Stimulated activated CD8-positive, alpha-beta memory T cell treated with anti-CD3 and anti-CD28 coated beads, Interleukin-12 subunit alpha, Interleukin-12 subunit beta, amount 100 ng/mL, for 24 hours (primary cell): ENCODE data around the gene PHACTR3.

Experiments used
- DNase-seq: peaks from one replicate; pipeline ENCODE4 v3.0.0-alpha.2; 2020; ENCODE audit errors: extremely low read depth

The PHACTR3 gene

DNA sequence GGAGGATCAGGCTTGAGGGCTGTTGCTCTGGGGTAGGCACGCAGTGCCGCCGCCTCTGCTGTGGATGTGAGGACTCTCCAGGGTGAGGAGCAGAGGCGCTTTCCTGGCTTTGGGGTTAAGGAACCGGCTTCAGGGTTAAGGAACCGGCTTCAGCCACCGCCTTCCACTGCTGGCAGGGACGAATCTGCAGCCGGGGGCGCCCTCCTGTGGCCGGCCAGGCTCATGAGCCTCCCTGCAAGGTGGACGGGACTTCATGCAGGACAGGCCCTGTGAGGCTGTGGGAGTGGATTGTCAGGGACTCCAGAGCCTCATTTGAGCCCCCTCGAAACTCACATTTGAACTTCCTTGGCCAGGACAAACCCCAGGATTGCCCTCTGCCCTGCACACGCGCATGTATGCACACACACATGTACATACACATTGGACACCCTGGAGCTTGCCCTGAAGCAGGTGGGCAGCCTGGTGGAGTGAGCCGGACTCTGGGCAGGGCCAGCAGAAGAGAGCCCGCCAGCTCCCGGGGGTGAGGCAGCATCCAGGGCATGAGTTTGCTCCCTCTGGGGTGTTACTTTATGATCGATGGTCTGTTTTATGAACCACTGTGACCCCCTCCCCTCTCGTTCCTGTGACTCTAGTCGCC lies 146.9 kb downstream of the PHACTR3 start:
- DNase-seq: no peak

DNA sequence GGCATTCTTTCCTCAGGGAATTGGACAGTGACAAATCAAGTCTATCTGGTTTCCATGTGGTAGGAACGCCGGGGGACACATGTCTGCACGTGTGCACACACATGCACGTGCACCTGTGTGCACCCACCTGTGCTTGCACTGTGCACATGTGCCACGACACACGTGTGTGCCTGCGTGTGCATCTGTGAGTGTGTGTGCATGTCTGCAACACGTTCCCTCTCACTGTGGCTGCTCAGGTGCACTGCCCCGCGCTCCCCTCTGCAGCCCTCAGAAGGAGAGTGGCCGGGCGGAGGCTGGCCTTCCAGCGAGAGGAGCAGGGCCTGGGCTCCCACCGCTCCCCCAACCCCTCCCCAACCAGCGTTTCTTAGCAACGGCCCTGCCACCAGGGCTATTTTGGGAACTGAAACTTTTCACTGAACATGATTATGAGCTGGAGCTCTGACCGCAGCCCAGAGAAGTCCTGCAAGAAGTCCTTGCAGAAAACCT lies 147.8 kb downstream of the PHACTR3 start:
- DNase-seq: no peak

DNA sequence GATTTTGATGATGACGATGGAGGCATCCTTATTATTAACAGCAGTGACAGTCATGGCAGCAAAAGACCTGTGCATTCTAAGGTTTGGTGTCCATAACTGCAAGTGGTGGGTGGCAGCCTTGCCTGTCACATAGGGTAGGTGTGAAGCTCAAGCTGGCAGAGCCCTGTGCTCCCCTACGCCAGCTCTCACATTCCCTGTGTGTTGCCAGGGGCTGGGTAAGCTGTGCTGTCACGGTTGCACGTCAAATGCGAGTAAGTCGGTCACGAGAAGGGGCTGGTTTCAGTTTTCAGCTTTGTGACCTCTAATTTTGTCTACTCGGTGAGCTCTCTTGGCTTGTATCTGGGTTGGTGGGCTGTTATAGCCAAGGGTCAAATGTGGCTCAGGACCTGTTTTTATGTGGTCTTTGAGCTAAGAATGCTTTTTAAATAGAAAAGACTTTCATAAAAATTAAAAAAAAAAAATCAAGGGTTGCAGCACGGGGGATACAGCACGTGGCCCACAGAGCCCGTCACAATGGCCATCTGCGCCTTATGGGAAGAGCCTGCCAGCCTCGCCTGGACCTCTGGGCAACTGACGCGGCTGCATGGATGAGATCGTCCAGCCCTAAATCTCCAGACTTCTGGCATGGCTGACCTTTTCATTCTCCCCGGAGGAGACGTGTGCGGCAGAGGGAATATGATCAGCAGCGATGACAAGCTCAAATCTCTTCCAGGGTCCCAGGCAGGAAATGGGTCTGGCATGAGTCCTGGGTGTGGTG lies 148.5 kb downstream of the PHACTR3 start:
- DNase-seq: no peak

DNA sequence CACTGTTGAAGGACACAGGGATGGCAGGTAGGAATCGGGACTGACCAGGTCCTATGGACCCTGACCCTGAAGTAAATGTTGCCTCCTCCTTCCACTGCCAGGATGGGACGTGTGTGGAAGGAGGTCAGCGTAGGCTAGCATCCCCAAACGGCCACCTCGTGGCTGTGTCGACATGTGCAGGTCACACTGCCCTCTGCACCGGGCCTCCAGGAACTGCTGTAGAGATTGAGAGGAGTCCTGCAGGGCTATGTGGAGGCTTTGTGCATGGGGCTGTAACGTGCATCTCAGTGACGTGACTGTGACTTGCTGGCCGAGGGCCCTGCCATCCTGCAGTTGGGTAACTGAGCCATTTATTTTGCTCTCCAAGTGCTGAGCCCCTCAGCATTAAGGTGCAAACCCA lies 149.5 kb downstream of the PHACTR3 start:
- no peak for DNase-seq

DNA sequence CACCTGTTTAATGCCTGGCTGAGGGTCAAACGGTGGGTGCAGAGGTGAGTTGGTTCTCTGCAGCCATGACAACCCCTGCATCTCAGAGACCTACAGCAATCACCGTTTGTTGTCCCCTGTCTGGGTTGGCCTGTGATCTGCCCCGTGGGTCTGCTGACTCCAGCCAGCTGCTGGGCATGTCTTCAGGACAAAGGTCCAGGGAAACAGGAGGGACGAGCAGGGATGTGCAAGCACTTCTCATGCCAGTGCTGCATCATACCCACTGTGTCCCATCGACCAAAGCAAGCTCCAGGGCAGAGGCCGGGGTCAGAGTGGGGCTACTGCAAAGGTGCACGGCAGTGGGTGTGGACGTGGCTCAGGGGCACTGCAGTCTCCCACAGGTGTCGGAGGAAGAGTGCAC lies 150.2 kb downstream of the PHACTR3 start:
- no peak for DNase-seq

DNA sequence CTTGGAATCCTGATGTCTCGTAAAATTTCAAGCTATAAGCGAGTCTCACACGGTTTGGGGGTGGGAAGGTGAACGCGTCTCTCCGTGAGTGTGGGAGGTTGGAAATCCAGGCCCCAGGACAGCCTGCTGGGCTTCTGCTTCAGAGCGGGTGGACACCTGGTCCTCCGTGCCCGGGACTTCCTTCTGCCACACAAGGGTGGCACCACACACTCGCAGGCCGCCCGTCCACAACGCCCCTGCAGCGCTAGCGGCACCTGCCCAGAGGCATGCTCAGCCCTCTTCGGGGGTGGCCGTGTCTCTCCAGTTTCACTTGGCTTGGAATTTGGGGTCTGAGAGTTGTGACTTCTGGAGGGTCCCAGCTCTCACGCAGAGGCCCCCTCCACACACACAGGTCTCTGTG lies 151.9 kb downstream of the PHACTR3 start:
- DNase-seq: no peak

DNA sequence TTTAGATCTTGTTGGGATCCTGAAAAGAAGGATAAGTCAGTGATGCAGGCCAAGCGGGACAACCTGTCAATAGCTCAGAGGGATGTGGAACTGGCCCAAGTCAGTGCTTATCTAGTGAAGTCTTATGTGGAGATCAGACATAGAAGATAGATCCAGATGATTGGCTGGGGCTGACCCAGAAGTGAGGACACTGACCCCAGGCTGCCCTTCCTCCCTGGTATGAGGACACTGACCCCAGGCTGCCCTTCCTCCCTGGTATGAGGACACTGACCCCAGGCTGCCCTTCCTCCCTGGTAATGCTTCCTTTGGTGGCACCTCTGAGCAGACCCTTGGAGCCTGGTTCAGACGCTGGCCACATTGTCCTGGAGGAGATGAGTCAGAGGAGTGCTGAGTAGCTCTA lies 159.7 kb downstream of the PHACTR3 start:
- DNase-seq: no peak

DNA sequence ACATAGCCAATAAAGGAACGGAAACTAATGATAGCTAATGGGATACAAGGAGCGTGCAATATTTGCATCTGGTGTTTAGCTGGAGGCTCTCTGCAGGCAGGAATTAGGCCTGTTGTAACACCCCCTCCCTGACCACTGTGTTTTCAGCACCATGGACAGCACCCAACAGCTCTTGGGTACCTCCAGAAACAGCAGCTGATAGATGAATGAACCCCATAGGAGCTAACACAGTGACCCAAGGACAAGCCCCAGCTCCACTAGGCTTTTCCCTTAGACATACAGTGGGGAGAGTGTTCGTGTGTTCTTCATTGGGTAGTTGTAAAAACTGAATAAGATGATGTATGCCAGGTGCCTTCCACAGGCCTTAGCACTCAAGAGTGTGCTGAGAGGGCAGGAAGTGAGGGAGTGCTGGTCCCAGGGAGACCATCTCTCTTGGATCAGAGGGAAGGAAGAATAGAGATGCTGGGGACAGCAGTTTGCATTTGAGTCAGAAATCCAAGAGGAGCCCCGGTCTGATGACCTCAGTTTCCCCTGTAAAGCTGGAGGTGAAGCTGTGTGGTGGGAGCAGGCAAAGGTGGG lies 161.3 kb downstream of the PHACTR3 start:
- DNase-seq: no peak

DNA sequence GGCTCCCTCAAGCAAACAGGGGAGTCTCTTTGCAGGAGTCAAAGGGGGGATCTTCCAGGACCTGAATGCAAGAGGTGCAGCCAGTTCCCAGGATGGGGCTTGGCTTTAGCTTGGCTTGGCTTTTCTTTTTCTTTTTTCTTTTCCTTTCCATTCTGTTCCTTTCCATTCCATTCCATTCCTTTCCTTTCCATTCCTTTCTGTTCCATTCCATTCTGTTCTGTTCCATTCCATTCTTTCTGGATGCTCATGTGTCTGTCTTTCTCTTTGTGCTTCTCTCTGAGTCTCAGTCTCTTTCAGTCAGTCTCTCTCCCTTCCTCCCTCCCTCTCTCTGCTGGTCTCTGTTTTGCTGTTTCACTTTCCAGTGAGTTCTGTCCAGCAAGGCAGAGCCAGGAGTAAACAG lies 163.3 kb downstream of the PHACTR3 start:
- DNase-seq: no peak

DNA sequence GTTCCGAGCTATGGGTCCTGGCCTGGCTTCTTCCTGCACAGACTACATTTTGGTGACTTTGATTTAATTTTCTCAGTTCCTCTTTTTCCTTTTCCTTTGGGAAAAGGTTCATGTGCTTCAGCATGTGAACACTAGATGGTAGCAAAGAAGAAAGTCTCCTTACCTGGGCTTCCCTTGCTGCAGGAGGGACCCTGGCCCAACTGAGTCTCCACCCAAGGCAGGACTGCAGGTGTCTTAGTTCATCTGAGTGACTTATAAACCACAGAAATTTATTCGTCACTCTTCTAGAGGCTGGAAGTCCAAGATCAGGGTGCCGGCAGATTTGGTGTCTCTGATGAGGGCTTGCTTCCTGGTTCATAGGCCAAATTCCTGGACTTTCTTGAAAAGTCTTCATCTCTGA lies 165.9 kb downstream of the PHACTR3 start:
- DNase-seq: no peak

DNA sequence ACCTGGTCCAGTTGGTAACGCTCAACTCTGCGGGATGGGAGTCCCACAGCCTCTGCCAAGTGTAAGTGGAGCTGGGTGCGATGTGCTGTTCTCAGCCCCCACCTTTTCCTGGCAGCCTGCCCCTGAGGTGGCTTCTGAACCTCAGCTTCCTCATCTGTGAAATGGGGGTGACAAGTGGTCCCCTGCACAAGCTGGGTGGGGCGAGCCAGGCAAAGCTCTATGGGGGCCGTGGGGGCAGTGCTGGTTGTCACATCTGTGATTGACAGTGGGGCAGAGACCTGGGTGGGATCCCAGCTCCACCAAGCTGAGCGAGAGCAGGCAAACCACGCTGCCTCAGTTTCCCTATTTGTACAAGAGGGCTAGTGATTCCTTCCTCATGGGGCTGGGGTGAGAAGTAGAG lies 166.5 kb downstream of the PHACTR3 start:
- DNase-seq: no peak

DNA sequence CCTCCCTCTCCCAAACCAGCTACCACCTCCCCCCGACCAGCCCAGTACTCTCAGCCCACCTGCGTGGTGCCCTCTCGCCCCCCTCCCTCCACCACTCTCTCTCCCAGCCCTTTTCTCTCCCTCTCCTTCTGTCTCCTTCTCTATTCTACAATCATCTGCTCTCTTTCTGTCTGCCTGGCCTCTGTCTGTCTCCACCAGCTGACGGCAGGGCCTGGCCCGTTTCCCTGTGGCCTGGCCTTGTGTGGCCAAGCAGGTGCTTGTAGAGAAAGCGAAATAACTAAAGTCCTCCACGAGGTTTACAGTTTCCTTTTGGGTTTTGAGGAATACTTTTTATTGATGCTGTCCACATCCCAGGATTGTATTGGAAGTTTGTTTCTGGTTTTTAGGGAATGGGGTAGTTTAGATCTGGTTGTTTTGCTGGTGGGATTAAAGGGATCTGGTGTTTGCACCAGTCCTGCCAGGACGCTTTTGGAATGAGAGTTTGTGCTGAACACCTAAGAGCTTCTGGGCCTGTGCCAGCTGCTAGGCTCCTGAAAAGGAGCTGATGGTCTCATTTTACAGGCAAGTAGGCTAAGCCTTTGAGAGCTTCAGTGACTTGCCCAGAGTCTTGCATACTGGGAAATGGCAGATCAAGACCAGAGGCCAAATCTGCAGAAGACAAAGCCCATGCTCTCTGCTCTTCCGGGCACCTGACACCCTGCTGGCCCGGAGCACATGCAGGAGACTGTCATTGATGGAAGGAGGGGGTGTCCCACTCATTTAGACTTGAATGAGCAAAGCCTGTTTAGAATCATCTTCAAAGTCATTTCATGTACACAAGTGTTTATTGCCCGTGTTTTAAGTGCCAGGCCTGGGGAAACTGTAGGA lies 167.4 kb downstream of the PHACTR3 start:
- DNase-seq: no peak

DNA sequence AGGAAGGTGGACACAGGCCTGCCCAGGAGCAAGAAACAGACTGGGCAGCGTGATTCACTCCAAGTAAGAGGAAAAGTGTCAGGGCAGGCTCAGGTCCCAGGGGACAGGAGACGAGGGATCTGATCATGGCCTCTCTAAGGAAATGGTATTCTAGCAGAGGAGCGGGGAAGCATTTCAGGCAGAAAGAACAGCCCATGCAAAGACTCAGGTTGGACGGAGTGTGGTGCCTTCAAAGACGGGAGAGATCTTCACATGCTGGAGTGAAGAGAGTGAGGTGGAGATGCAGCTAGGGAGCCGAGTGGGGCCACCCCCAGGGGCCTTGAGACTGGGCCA lies 168.0 kb downstream of the PHACTR3 start:
- no peak for DNase-seq

DNA sequence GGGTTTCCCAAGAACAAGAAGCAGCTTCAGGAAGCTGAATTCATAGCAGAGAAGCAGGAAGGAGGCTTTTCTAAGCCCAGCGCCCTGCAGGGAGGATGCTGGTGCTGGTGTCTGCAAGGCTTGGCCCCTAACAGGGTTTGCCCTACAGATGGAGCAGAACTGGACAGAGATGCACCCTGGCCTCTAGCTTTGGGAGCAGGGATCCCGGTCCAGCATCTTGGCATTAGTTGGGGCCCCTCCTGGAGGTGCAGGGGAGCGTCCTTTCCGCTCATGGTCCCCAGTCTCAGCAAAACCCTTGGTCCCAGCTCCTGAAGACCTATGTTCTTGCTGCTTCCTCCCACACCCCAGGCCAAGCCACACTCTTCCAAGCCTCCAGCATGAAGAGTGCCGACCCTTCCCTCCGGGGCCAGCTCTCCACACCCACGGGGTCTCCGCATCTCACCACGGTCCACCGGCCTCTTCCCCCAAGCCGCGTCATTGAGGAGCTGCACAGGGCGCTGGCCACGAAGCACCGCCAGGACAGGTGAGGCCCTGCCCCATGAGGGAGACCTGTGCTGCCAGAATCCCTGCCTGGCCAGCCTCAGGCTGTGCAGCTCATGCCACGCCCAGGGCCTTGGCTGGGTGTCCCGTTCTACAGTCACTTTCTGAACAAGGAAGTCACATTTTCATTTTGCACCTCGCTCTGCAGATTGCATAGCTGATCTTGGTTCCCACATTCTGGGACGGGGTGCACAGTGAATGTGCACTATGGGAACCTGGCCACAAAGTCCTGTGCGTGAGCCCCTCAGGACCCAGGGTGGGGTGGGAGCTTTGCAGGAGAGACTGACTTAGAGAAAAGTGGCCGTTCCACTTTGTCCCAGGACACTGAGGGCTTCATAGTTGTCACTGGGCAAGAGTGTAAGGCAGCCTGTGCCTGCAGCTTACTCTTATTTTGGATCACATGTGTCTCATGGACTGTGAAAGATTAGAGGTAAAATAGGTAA lies 168.9 kb downstream of the PHACTR3 start:
- no peak for DNase-seq

DNA sequence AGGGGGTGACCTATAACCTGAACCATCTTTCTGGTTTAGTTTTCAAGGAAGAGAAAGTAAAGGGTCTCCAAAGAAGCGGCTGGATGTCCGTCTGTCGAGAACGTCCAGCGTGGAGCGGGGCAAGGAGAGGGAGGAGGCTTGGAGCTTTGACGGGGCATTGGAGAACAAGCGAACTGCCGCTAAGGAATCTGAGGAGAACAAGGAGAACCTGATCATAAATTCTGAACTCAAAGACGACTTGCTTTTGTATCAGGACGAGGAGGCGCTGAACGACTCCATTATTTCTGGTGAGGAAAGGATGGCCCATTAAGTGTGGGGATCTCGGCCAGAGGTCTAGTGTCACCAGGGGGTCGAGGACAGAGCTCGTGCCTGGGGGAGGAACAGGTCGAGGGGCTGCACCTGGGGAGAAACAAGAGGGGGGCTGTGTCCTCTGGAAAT lies 169.9 kb downstream of the PHACTR3 start:
- no peak for DNase-seq

DNA sequence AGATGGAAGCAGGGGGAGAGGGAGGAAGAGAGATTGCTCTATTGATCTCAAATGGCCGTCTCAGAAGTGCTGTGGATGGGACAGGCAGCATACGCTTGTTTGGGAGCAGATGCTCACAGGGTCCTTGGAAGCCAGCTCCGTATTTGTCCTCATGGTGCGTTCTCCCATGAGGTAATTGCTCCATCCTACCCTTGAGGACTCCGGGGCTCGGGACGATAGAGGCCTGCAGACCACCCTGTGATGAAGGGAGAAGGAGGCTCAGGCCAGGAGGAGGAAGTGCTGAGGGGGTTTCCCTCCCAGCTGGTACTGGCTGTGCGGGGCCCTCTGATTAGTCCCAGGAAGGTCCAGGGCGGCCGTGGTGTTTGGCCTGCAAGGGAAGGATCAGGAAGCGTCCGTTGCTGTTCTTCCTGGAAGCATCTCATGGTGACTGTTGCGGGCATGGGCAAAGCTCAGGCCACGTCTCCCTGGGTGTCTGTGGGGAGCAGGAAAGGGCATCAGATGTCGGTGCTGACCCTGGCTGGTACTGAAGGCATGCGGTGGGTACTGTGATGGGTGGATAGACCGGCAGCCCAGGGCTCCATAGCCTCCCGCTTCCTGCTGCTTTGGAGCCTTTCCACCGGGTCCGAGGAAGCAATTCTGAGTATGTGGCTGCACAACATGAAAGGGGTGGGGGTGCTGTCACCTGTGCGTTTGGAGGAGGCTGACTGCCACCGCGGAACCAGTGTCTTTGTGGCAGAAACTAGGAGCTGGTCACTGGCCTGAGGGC lies 170.8 kb downstream of the PHACTR3 start:
- no peak for DNase-seq

DNA sequence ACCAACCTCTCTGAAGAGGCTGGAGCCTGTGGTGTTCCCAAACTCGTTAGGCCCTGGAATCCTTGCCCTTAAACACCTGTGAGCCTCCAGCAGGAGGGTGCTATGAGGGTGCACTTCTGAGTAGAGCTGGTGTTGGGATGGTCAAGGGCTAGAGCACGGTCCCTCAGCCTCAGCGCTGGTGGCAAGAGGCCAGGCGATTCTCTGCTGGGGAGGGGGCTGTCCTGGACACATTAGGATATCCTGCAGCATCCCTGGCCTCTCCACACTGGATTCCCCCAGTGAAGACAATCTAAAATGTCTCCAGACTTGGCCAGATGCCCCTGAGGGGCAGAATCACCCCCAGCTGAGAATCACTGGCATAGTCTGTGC lies 171.3 kb downstream of the PHACTR3 start:
- DNase-seq: no peak

DNA sequence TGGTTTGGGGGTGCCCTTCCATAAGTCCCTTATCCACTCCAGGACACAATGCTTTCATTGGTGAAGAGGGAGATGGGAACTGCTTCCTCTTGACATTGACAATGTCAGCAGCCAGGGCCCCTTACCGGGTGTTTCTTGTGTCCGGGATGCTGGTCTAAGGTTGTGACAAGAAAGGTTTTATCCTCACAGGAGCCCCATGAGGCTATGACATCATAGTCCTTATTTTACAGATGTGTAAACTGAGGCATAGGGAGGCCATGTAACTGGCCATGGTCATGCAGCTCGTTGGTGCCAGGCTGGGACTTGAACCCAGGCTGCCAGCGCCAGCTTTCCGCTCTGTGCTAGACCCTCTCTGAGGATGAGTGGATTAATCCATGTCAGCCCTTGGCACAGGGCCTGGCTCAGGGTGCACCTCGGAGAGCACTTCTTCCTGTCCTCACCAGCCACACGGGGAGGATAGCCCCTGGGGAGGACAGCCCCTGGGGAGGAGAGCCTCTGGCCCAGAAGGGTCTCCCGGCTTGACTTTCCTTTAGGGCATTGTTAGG lies 171.8 kb downstream of the PHACTR3 start:
- no peak for DNase-seq

DNA sequence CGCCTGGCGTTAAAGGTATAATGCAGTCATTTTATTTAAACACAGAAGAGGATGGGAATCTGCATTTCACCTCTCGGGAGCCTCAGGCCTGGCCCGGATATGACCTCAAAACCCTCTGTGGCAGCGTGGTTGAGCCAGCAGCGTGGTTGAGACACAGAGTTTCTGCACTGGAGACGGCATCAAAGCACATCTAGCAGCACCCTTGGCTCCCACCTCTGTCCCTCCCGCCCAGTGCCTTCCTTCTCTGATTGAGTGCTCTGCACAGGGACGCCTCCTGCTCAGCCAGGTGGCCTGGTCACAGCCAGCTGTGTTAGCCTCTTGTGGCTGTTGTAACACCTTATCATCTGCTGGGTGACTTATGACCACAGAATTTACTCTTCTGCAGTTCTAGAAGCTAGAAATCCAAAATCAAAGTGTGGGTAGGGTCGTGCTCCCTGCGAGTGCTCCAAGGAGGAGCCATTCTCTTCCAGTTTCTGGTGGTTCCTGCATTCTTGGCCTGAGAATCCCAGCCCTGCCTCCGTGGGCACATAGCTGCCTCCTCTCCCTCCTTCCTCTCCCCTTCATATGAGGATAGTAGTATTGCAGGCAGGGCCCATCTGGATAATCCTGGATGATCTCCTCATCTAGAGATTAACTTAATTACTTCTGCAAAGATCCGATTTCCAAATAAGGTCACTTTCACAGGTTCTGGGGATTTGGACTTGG lies 172.4 kb downstream of the PHACTR3 start:
- DNase-seq: no peak
